Keratinocyte (primary cell): ENCODE measurements around the gene DPF3. TPM values are rescaled to one million over a fixed set of nuclear protein-coding genes. Genes with fewer than 3 reads are reported as not detected.

Experiments used
- DNase-seq: peaks from one replicate; pipeline ENCODE4 v3.0.0-alpha.2; 2011; ENCODE audit warnings: low read depth, missing footprints, low spot score
- FAIRE-seq: peaks from 2 replicates; lab custom pipeline; 2011; peaks lifted over from hg19 to GRCh38; lab: Jason Lieb, UNC
- H2AFZ ChIP-seq: 2 replicates; pipeline ENCODE4 v1.6.0; 2012; ENCODE audit warnings: low read length, control low read depth, inconsistent platforms; ENCODE audit not compliant: control insufficient read depth
- H3K27ac ChIP-seq: 2 replicates; pipeline ENCODE4 v1.5.1; 2011; ENCODE audit warnings: low read length; ENCODE audit not compliant: control insufficient read depth, insufficient read depth
- H3K27me3 ChIP-seq: 3 replicates; pipeline ENCODE4 v1.6.0; 2011; ENCODE audit warnings: low read length; ENCODE audit not compliant: control insufficient read depth, insufficient read depth; ENCODE audit errors: extremely low read depth
- H3K36me3 ChIP-seq, 2 experiments: 2 replicates in 1 of 2; 3 replicates in 1 of 2; pipeline ENCODE4 v1.5.1; 2011; ENCODE audit warnings: low read length in 2 of 2, mild to moderate bottlenecking in 1 of 2; ENCODE audit not compliant: control insufficient read depth in 2 of 2, insufficient read depth in 2 of 2; ENCODE audit errors: extremely low read depth in 1 of 2
- H3K4me1 ChIP-seq: 3 replicates; pipeline ENCODE4 v1.5.1; 2011; ENCODE audit warnings: low read length; ENCODE audit not compliant: control insufficient read depth, insufficient read depth; ENCODE audit errors: extremely low read depth
- H3K4me2 ChIP-seq: 3 replicates; pipeline ENCODE4 v1.6.0; 2011; ENCODE audit warnings: low read depth, low read length; ENCODE audit not compliant: control insufficient read depth, insufficient read depth; ENCODE audit errors: extremely low read depth
- H3K4me3 ChIP-seq, 3 experiments: fragments of 200-600 bp in 1 of 3; sonication (generic) in 1 of 3; 2 replicates in 2 of 3; 3 replicates in 1 of 3; pipeline ENCODE4 v1.5.1; 2011 to 2016; ENCODE audit warnings: low read length in 3 of 3, mild to moderate bottlenecking in 3 of 3, control low read depth in 2 of 3, inconsistent platforms in 1 of 3, low read depth in 1 of 3, mixed read lengths in 1 of 3, mixed run types in 1 of 3, moderate library complexity in 1 of 3; ENCODE audit not compliant: control insufficient read depth in 2 of 3, insufficient read depth in 2 of 3; ENCODE audit errors: extremely low read depth in 1 of 3
- H3K79me2 ChIP-seq: 2 replicates; pipeline ENCODE4 v1.6.0; 2012; ENCODE audit warnings: low read length; ENCODE audit not compliant: control insufficient read depth, insufficient read depth
- H3K9ac ChIP-seq: 3 replicates; pipeline ENCODE4 v1.6.0; 2011; ENCODE audit warnings: low read length; ENCODE audit not compliant: control insufficient read depth, insufficient read depth; ENCODE audit errors: extremely low read depth
- H3K9me1 ChIP-seq: 3 replicates; pipeline ENCODE4 v1.6.0; 2011; ENCODE audit warnings: low read length; ENCODE audit not compliant: control insufficient read depth, insufficient read depth; ENCODE audit errors: extremely low read depth
- H3K9me3 ChIP-seq: 2 replicates; pipeline ENCODE4 v1.5.1; 2012; ENCODE audit warnings: low read depth, low read length; ENCODE audit not compliant: control insufficient read depth
- H4K20me1 ChIP-seq: 3 replicates; pipeline ENCODE4 v1.6.0; 2011; ENCODE audit warnings: low read length; ENCODE audit not compliant: control insufficient read depth, insufficient read depth; ENCODE audit errors: extremely low read depth
- EZH2 ChIP-seq: IDR thresholded peaks from one replicate; pipeline ENCODE4 v1.6.1; 2012; ENCODE audit warnings: inconsistent platforms, mild to moderate bottlenecking, low read length, moderate library complexity
- dilution Hi-C: fragments of 300-500 bp; cut with MboI; formaldehyde crosslinking; loops from one replicate; pipeline ENCODE4 v1.7.0; 2020; ENCODE audit warnings: low sequenced_read_pairs; ENCODE audit not compliant: extremely low pct_ligation_motif_present
- polyA plus RNA-seq, 5 experiments: library from polyadenylated mRNA; depleted of rRNA in 3 of 5; stranded (reverse) in 3 of 5; stranded (forward) in 1 of 5; unstranded in 1 of 5; fragments of >200 nt; gene quantifications; 1 replicate in 1 of 5; 2 replicates in 3 of 5; 3 replicates in 1 of 5; pipeline versions ENCODE4 v1.2.1 to v1.2.3, GENCODE V29; 2011 to 2012; ENCODE audit warnings: missing spikeins in 2 of 5, low read depth in 1 of 5, low replicate concordance in 1 of 5
- TF ChIP-seq, protein P1 (sequence below), 3 experiments: IDR thresholded peaks in 1 of 3; conservative IDR thresholded peaks in 1 of 3; optimal IDR thresholded peaks in 1 of 3; 2 replicates in 2 of 3; 3 replicates in 1 of 3; pipeline versions ENCODE3 to v1.5.1; 2011; ENCODE audit warnings: low read length in 3 of 3, mild to moderate bottlenecking in 3 of 3, moderate library complexity in 2 of 3, control low read depth in 1 of 3, inconsistent platforms in 1 of 3; ENCODE audit not compliant: insufficient read depth in 2 of 3; ENCODE audit errors: extremely low read depth in 1 of 3

The DPF3 gene
- polyA plus RNA-seq, 1 donor (not counting 4 experiments of a cell fraction or from before 2014, with no cell fraction given): 1.1 TPM

GRCh38 chr14:72604133-72604532, 289.8 kb downstream of the DPF3 start:
- Histone ChIP-seq H3K9ac (no peak overlapping the region), H3K9me1 (no peaks in the 10 kb centered on the region), H2AFZ (no peak overlapping the region), H3K4me2 (no peak overlapping the region), H3K36me3 (no peaks in the 10 kb centered on the region), H3K4me1 (peaks cover 19% of the 10 kb centered on the region), H3K79me2 (no peaks in the 10 kb centered on the region), H3K9me3 (no peaks in the 10 kb centered on the region), H3K4me3 (no peak overlapping the region), H4K20me1 (no peaks in the 10 kb centered on the region), H3K27ac (no peak overlapping the region), H3K27me3 (peaks cover under 1% of the 10 kb centered on the region)
- TF ChIP-seq, protein P1, sequence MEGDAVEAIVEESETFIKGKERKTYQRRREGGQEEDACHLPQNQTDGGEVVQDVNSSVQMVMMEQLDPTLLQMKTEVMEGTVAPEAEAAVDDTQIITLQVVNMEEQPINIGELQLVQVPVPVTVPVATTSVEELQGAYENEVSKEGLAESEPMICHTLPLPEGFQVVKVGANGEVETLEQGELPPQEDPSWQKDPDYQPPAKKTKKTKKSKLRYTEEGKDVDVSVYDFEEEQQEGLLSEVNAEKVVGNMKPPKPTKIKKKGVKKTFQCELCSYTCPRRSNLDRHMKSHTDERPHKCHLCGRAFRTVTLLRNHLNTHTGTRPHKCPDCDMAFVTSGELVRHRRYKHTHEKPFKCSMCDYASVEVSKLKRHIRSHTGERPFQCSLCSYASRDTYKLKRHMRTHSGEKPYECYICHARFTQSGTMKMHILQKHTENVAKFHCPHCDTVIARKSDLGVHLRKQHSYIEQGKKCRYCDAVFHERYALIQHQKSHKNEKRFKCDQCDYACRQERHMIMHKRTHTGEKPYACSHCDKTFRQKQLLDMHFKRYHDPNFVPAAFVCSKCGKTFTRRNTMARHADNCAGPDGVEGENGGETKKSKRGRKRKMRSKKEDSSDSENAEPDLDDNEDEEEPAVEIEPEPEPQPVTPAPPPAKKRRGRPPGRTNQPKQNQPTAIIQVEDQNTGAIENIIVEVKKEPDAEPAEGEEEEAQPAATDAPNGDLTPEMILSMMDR (optimal IDR thresholded peaks at IDR 0.05 in 1 of 3, IDR thresholded peaks at IDR 0.05 in 1 of 3, conservative IDR thresholded peaks at IDR 0.05 in 1 of 3; ENCODE audit: extremely low read depth in 1 of 3, insufficient read depth in 2 of 3, low read length in 3 of 3): no peak
- no peak for TF ChIP-seq EZH2
- dilution Hi-C loops: no loop called here
- FAIRE-seq: no peak
- no peak for DNase-seq

DNA sequence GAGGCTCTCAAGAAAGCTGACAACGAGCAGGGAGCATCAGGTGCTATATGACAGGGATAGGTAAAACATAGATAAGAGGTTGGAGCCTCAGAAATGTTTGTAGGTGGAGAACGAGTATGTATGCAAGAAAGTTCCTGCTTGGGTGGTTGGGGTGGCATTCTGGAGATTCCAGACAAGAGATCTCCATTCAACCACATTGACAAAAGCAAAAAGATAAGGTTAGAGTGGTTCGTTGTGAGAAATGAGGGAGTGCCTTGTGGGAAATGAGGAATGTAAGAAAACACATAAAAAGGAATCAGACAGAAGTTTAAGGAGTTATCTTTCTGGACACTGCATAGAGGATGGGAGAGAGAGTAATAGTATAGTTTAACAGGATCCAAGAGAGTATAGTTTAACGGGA, 290.3 kb downstream of the DPF3 start:
- Histone ChIP-seq H3K27ac (no peak overlapping the region), H3K4me3 (no peak overlapping the region), H3K9ac (no peak overlapping the region), H3K36me3 (no peaks in the 10 kb centered on the region), H4K20me1 (no peaks in the 10 kb centered on the region), H3K9me1 (no peaks in the 10 kb centered on the region), H3K27me3 (peaks cover 5% of the 10 kb centered on the region), H3K4me1 (peaks cover 14% of the 10 kb centered on the region), H3K4me2 (no peak overlapping the region), H2AFZ (no peak overlapping the region), H3K9me3 (no peaks in the 10 kb centered on the region), H3K79me2 (no peaks in the 10 kb centered on the region)
- dilution Hi-C loops: no loop called here
- TF ChIP-seq EZH2: no peak
- TF ChIP-seq, protein P1 (optimal IDR thresholded peaks at IDR 0.05 in 1 of 3, IDR thresholded peaks at IDR 0.05 in 1 of 3, conservative IDR thresholded peaks at IDR 0.05 in 1 of 3; ENCODE audit: extremely low read depth in 1 of 3, insufficient read depth in 2 of 3, low read length in 3 of 3): no peak
- no peak for FAIRE-seq
- DNase-seq: no peak
